H9 (cell line): ENCODE data around the gene PDIA2. TPM values are rescaled to one million over a fixed set of nuclear protein-coding genes. Genes with fewer than 3 reads are reported as not detected.
A peak's percentile ranks its signal among the peaks of the same experiment; 100 is the strongest.
"Not testable (repeated sequence)": the region's sequence is repeated elsewhere in the genome, so short reads cannot be mapped to it uniquely, and the experiment has no call there.

Experiments used
- DNase-seq: peaks from one replicate; pipeline ENCODE4 v3.0.0-alpha.2; 2017
- H2AFZ ChIP-seq: one replicate; pipeline ENCODE4 v1.6.1; 2013; ENCODE audit warnings: mild to moderate bottlenecking, low read length, control low read depth, moderate library complexity
- H2AK5ac ChIP-seq: 2 replicates; pipeline ENCODE4 v1.6.1; 2013; ENCODE audit warnings: low read length, control low read depth, mixed read lengths; ENCODE audit not compliant: insufficient read length
- H2BK120ac ChIP-seq: one replicate; pipeline ENCODE4 v1.6.1; 2013; ENCODE audit warnings: low read depth, mild to moderate bottlenecking, low read length, control low read depth, inconsistent platforms; ENCODE audit not compliant: poor library complexity, severe bottlenecking
- H2BK12ac ChIP-seq: 2 replicates; pipeline ENCODE4 v1.6.1; 2013; ENCODE audit warnings: low read length, control low read depth, mixed read lengths, low read depth; ENCODE audit not compliant: insufficient read length
- H2BK15ac ChIP-seq: 2 replicates; pipeline ENCODE4 v1.6.1; 2013; ENCODE audit warnings: low read depth, low read length, control low read depth
- H2BK20ac ChIP-seq: one replicate; pipeline ENCODE4 v1.6.1; 2013; ENCODE audit warnings: low read depth, mild to moderate bottlenecking, low read length, control low read depth, inconsistent platforms; ENCODE audit not compliant: poor library complexity, severe bottlenecking
- H2BK5ac ChIP-seq: 2 replicates; pipeline ENCODE4 v1.6.1; 2013; ENCODE audit warnings: low read length, control low read depth, mixed read lengths; ENCODE audit not compliant: insufficient read length
- H3K14ac ChIP-seq: 2 replicates; pipeline ENCODE4 v1.6.1; 2013; ENCODE audit warnings: low read length, control low read depth; ENCODE audit not compliant: insufficient read depth
- H3K18ac ChIP-seq: 2 replicates; pipeline ENCODE4 v1.6.1; 2013; ENCODE audit warnings: low read depth, mild to moderate bottlenecking, mixed read lengths, low read length, control low read depth; ENCODE audit not compliant: insufficient read length
- H3K23ac ChIP-seq: 2 replicates; pipeline ENCODE4 v1.6.1; 2013; ENCODE audit warnings: low read length, control low read depth, mixed read lengths, low read depth; ENCODE audit not compliant: insufficient read length
- H3K23me2 ChIP-seq: 2 replicates; pipeline ENCODE4 v1.6.1; 2013; ENCODE audit warnings: low read depth, mild to moderate bottlenecking, mixed read lengths, low read length, control low read depth; ENCODE audit not compliant: insufficient read length, poor library complexity, severe bottlenecking
- H3K27ac ChIP-seq: 2 replicates; pipeline ENCODE4 v1.5.1; 2013; ENCODE audit warnings: low read length, control low read depth, mixed read lengths, low read depth; ENCODE audit not compliant: insufficient read length
- H3K27me3 ChIP-seq: 2 replicates; pipeline ENCODE4 v1.6.1; 2013; ENCODE audit warnings: low read length, control low read depth, inconsistent platforms; ENCODE audit not compliant: insufficient read depth
- H3K4ac ChIP-seq: 2 replicates; pipeline ENCODE4 v1.6.1; 2013; ENCODE audit warnings: low read depth, mild to moderate bottlenecking, control low read depth, inconsistent platforms, low read length, moderate library complexity
- H3K4me1 ChIP-seq: 2 replicates; pipeline ENCODE4 v1.6.1; 2013; ENCODE audit warnings: low read length, control low read depth, inconsistent platforms; ENCODE audit not compliant: insufficient read depth
- H3K4me2 ChIP-seq: 2 replicates; pipeline ENCODE4 v1.6.1; 2013; ENCODE audit warnings: low read length, control low read depth, mixed read lengths; ENCODE audit not compliant: insufficient read length, insufficient read depth
- H3K56ac ChIP-seq: 2 replicates; pipeline ENCODE4 v1.6.1; 2013; ENCODE audit warnings: low read depth, mild to moderate bottlenecking, mixed read lengths, low read length, control low read depth; ENCODE audit not compliant: insufficient read length
- H3K79me1 ChIP-seq: 2 replicates; pipeline ENCODE4 v1.6.1; 2013; ENCODE audit warnings: low read depth, mild to moderate bottlenecking, moderate library complexity, low read length, control low read depth, inconsistent platforms; ENCODE audit not compliant: insufficient read depth, poor library complexity, severe bottlenecking
- H3K79me2 ChIP-seq: 2 replicates; pipeline ENCODE4 v1.6.1; 2013; ENCODE audit warnings: low read length, control low read depth, inconsistent platforms; ENCODE audit not compliant: insufficient read depth
- H3K9ac ChIP-seq: 2 replicates; pipeline ENCODE4 v1.6.1; 2013; ENCODE audit warnings: low read length, control low read depth, mixed read lengths; ENCODE audit not compliant: insufficient read length; ENCODE audit errors: extremely low read depth
- H3K9me3 ChIP-seq: one replicate; pipeline ENCODE4 v1.6.1; 2013; ENCODE audit warnings: low read depth, low read length, inconsistent platforms; ENCODE audit not compliant: control insufficient read depth
- H3T11ph ChIP-seq: one replicate; pipeline ENCODE4 v1.6.1; 2013; ENCODE audit warnings: mild to moderate bottlenecking, low read length, control low read depth, inconsistent platforms
- H4K20me1 ChIP-seq: one replicate; pipeline ENCODE4 v1.6.1; 2013; ENCODE audit not compliant: control insufficient read depth, insufficient read length, insufficient read depth
- H4K5ac ChIP-seq: 2 replicates; pipeline ENCODE4 v1.6.1; 2013; ENCODE audit warnings: low read depth, mild to moderate bottlenecking, mixed read lengths, low read length, control low read depth; ENCODE audit not compliant: insufficient read length
- H4K8ac ChIP-seq: replicated peaks from 2 replicates; pipeline ENCODE4 v1.6.1; 2013; ENCODE audit warnings: low read length, control low read depth, mixed read lengths, low read depth; ENCODE audit not compliant: insufficient read length
- H4K91ac ChIP-seq: 2 replicates; pipeline ENCODE4 v1.6.1; 2013; ENCODE audit warnings: low read depth, mild to moderate bottlenecking, moderate library complexity, mixed read lengths, low read length, control low read depth; ENCODE audit not compliant: insufficient read length
- H3K27ac Mint-ChIP-seq, 3 experiments: 2 replicates in 2 of 3; 3 replicates in 1 of 3; pipeline ENCODE4 v1.8.0; 2020 to 2021; ENCODE audit warnings: mixed read lengths in 3 of 3, mild to moderate bottlenecking in 1 of 3, moderate library complexity in 1 of 3
- H3K27me3 Mint-ChIP-seq: 2 replicates; pipeline ENCODE4 v1.8.0; 2021; ENCODE audit warnings: low read depth, mild to moderate bottlenecking, moderate library complexity, mixed read lengths
- H3K36me3 Mint-ChIP-seq, 3 experiments: 2 replicates in 2 of 3; 3 replicates in 1 of 3; pipeline ENCODE4 v1.8.0; 2020 to 2021; ENCODE audit warnings: low read depth in 3 of 3, mixed read lengths in 3 of 3; ENCODE audit not compliant: insufficient read depth in 1 of 3
- H3K4me1 Mint-ChIP-seq, 2 experiments: 2 replicates each; pipeline ENCODE4 v1.8.0; 2020; ENCODE audit warnings: mixed read lengths in 2 of 2
- H3K4me3 Mint-ChIP-seq, 2 experiments: 2 replicates in 1 of 2; 3 replicates in 1 of 2; pipeline ENCODE4 v1.8.0; 2020 to 2021; ENCODE audit warnings: mild to moderate bottlenecking in 2 of 2, mixed read lengths in 2 of 2, moderate library complexity in 1 of 2
- H3K9me3 Mint-ChIP-seq, 2 experiments: 2 replicates in 1 of 2; 3 replicates in 1 of 2; pipeline ENCODE4 v1.8.0; 2020; ENCODE audit warnings: mild to moderate bottlenecking in 2 of 2, mixed read lengths in 2 of 2, moderate library complexity in 1 of 2
- CTCF ChIP-seq: fragments of 200-600 bp; sonication (generic); conservative IDR thresholded peaks from 3 replicates; pipeline ENCODE4 v1.8.0; 2021; ENCODE audit warnings: antibody characterized with exemption, mild to moderate bottlenecking
- WGBS: extraction: QIAGEN DNeasy Blood & Tissue Kit; methylation state at CpG from one replicate; pipeline ENCODE4 v1.1.7; 2013; ENCODE audit warnings: missing lambda C conversion rate, low lambda C conversion rate, mixed read lengths; ENCODE audit not compliant: insufficient read length; ENCODE audit errors: extremely low coverage; 5-methylcytosine and 5-hydroxymethylcytosine counted together
- total RNA-seq: library from RNA; stranded (reverse); gene quantifications from 2 replicates; pipeline ENCODE4 v1.2.1, GENCODE V29; 2021

Gene PDIA2
- total RNA-seq, 1 experiment from 2014 or later = 1.4 TPM

- Mint-ChIP-seq H3K36me3 (peaks cover 2 to 5% (median 4%) of the 10 kb centered on the region in 3 experiments; a peak in 2 of 7 replicates), H3K27ac (peak overlapping the region in 1 of 3 experiments; percentile 27; a peak in 3 of 7 replicates), H3K9me3 (no peaks in the 10 kb centered on the region; a peak in 1 of 5 replicates), H3K4me3 (no peak overlapping the region), H3K27me3 (no peaks in the 10 kb centered on the region), H3K4me1 (peaks cover 15 to 19% of the 10 kb centered on the region in 2 experiments)
- Histone ChIP-seq H2BK20ac (no peak overlapping the region), H3T11ph (no peak overlapping the region), H3K14ac (no peak overlapping the region), H2AK5ac (no peak overlapping the region), H3K56ac (no peak overlapping the region), H3K23ac (no peak overlapping the region), H3K4me1 (no peaks in the 10 kb centered on the region), H3K4ac (no peak overlapping the region), H2BK15ac (no peak overlapping the region), H3K4me2 (no peak overlapping the region), H3K23me2 (no peaks in the 10 kb centered on the region), H4K91ac (no peak overlapping the region), H2BK5ac (no peak overlapping the region), H2BK120ac (no peak overlapping the region), H4K20me1 (peaks cover 3% of the 10 kb centered on the region), H2AFZ (no peak overlapping the region), H3K79me1 (no peaks in the 10 kb centered on the region), H3K9ac (no peak overlapping the region), H3K79me2 (peaks cover 22% of the 10 kb centered on the region; the same call in 1 of the 2 replicates), H3K27me3 (no peaks in the 10 kb centered on the region), H3K18ac (no peak overlapping the region), H4K5ac (no peak overlapping the region), H2BK12ac (no peak overlapping the region), H3K27ac (no peak overlapping the region), H4K8ac (no peak overlapping the region), H3K9me3 (no peaks in the 10 kb centered on the region)
- no peak for TF ChIP-seq CTCF
- WGBS = no CpG with 5 or more reads among the region's 2 CpGs
- DNase-seq = no peak
Measured at GRCh38 chr16:330741-331140, 47.8 kb downstream of the PDIA2 start.

- H3K79me1 ChIP-seq, H3K4ac ChIP-seq, H2BK120ac ChIP-seq, H2AK5ac ChIP-seq, H3K9ac ChIP-seq, H3K36me3 Mint-ChIP-seq, H3K18ac ChIP-seq, H3K9me3 Mint-ChIP-seq, H2BK15ac ChIP-seq, DNase-seq, H4K8ac ChIP-seq, H4K91ac ChIP-seq, H3K56ac ChIP-seq, H2AFZ ChIP-seq, H3K27ac ChIP-seq, H3K9me3 ChIP-seq, H3K4me2 ChIP-seq, H2BK12ac ChIP-seq, H3K27me3 ChIP-seq, H3K4me3 Mint-ChIP-seq, H4K5ac ChIP-seq, H3K23ac ChIP-seq, H3K14ac ChIP-seq, H3T11ph ChIP-seq, H2BK20ac ChIP-seq, H3K27me3 Mint-ChIP-seq, H3K4me1 ChIP-seq, H2BK5ac ChIP-seq, H4K20me1 ChIP-seq, H3K23me2 ChIP-seq: not testable (repeated sequence)
- WGBS = no CpG with 5 or more reads among the region's 6 CpGs
- H3K79me2 ChIP-seq = peaks cover 24% of the 10 kb centered on the region; the same call in 1 of the 2 replicates
- peaks cover 14 to 18% of the 10 kb centered on the region in 2 experiments for H3K4me1 Mint-ChIP-seq
- peak overlapping the region in 2 of 3 experiments; percentile 18 to 27; a peak in 4 of 7 replicates for H3K27ac Mint-ChIP-seq
Measured at GRCh38 chr16:331181-331814, 48.3 kb downstream of the PDIA2 start.
